Fibroblast of skin of back (primary cell): ENCODE data around the gene PGM1. TPM values are rescaled to one million over a fixed set of nuclear protein-coding genes. Genes with fewer than 3 reads are reported as not detected.
"Not testable (repeated sequence)": the region's sequence is repeated elsewhere in the genome, so short reads cannot be mapped to it uniquely, and the experiment has no call there.

ENCODE experiments used
- DNase-seq: peaks from one replicate; pipeline ENCODE4 v3.0.0-alpha.2; 2013
- polyA plus RNA-seq, 2 experiments: library from polyadenylated mRNA; unstranded; fragments of 120-200 nt; gene quantifications; one replicate each; pipeline ENCODE4 v1.2.1, GENCODE V29; 2013; ENCODE audit not compliant: insufficient read length in 2 of 2

PGM1 gene
- polyA plus RNA-seq (2013, experiment 1 of 2; ENCODE audit: insufficient read length) = 97.2 TPM
- 105 TPM for polyA plus RNA-seq (2013, experiment 2 of 2; ENCODE audit: insufficient read length)

GRCh38 chr1:63593303-63593885, at the start of gene PGM1:
Gene PGM1, plus strand, starts transcription at chr1:63593411. Its CDS starts 78 bp downstream, at chr1:63593489.
- DNase-seq = peak; percentile 87

GRCh38 chr1:63545780-63546179, 47.4 kb upstream of the PGM1 start:
- peak; percentile 17 for DNase-seq

- no peak for DNase-seq
Observed at GRCh38 chr1:63547621-63548294, 45.5 kb upstream of the PGM1 start.

GRCh38 chr1:63548303-63548702, 44.9 kb upstream of the PGM1 start:
- no peak for DNase-seq

- DNase-seq = no peak
Observed at GRCh38 chr1:63548877-63549276, 44.3 kb upstream of the PGM1 start.

GRCh38 chr1:63555480-63555879, 37.7 kb upstream of the PGM1 start:
- no peak for DNase-seq

GRCh38 chr1:63557365-63557987, 35.7 kb upstream of the PGM1 start:
- DNase-seq = peak; percentile 53

GRCh38 chr1:63559357-63559756, 33.9 kb upstream of the PGM1 start:
- DNase-seq = no peak

GRCh38 chr1:63563745-63564144, 29.5 kb upstream of the PGM1 start:
- DNase-seq = no peak

GRCh38 chr1:63569068-63569467, 24.1 kb upstream of the PGM1 start:
- no peak for DNase-seq

GRCh38 chr1:63569640-63570316, 23.4 kb upstream of the PGM1 start:
- DNase-seq = no peak

GRCh38 chr1:63572686-63573085, 20.5 kb upstream of the PGM1 start:
- not testable (repeated sequence) for DNase-seq

GRCh38 chr1:63574203-63574796, 18.9 kb upstream of the PGM1 start:
- not testable (repeated sequence) for DNase-seq

GRCh38 chr1:63575340-63575826, 17.8 kb upstream of the PGM1 start:
- DNase-seq = peak; percentile 46

GRCh38 chr1:63586326-63586725, 6.9 kb upstream of the PGM1 start:
- DNase-seq = not testable (repeated sequence)

GRCh38 chr1:63590166-63590560, 3.0 kb upstream of the PGM1 start:
- no peak for DNase-seq

- no peak for DNase-seq
Observed at GRCh38 chr1:63592536-63593302, 492 bp upstream of the PGM1 start.

- peak; percentile 56 for DNase-seq
Observed at GRCh38 chr1:63593886-63594605, 835 bp downstream of the PGM1 start.

GRCh38 chr1:63595435-63595834, 2.2 kb downstream of the PGM1 start:
- no peak for DNase-seq

- DNase-seq = no peak
Observed at GRCh38 chr1:63599799-63600198, 6.6 kb downstream of the PGM1 start.

- DNase-seq = no peak
Observed at GRCh38 chr1:63600248-63600647, 7.0 kb downstream of the PGM1 start.
